Stimulated activated naive B cell treated with anti-CD40 and anti-IgM and Interleukin-4, amounts not matched to agents 10 μg/mL and 1 μg/mL and 100 μg/mL, for 72 hours (primary cell): Measurements from ENCODE around the gene GPR101.
"Not testable (repeated sequence)": the region's sequence is repeated elsewhere in the genome, so short reads cannot be mapped to it uniquely, and the experiment has no call there.

ENCODE experiments used
- ATAC-seq, 2 donors: fragments of 150-1000 bp; cut with Tn5 transposase; replicated peaks; 2 replicates each; pipeline ENCODE4 v1.10.0; 2021; ENCODE audit warnings: moderate library complexity in 1 of 2
- DNase-seq: peaks from one replicate; pipeline ENCODE4 v3.0.0; 2021
- H3K27ac Mint-ChIP-seq: one replicate; pipeline ENCODE4 v1.8.0; 2022; ENCODE audit warnings: mild to moderate bottlenecking, mixed read lengths
- H3K27me3 Mint-ChIP-seq, 2 donors: one replicate each; pipeline ENCODE4 v1.8.0; 2022; ENCODE audit warnings: mixed read lengths in 2 of 2
- H3K36me3 Mint-ChIP-seq, 2 donors: one replicate each; pipeline ENCODE4 v1.8.0; 2022; ENCODE audit warnings: mixed read lengths in 2 of 2, mild to moderate bottlenecking in 1 of 2
- H3K4me1 Mint-ChIP-seq, 2 donors: one replicate each; pipeline ENCODE4 v1.8.0; 2022; ENCODE audit warnings: mixed read lengths in 2 of 2, mild to moderate bottlenecking in 1 of 2
- H3K4me3 Mint-ChIP-seq, 2 donors: one replicate each; pipeline ENCODE4 v1.8.0; 2022; ENCODE audit warnings: mild to moderate bottlenecking in 2 of 2, mixed read lengths in 2 of 2, moderate library complexity in 1 of 2
- H3K9me3 Mint-ChIP-seq, 2 donors: one replicate each; pipeline ENCODE4 v1.8.0; 2022; ENCODE audit warnings: mixed read lengths in 2 of 2, mild to moderate bottlenecking in 1 of 2

The GPR101 gene

GRCh38 chrX:137040113-137040794 is 6.5 kb upstream of the GPR101 start:
- Mint-ChIP-seq H3K4me3 (no peak overlapping the region), H3K4me1 (no peaks in the 10 kb centered on the region), H3K9me3 (peaks cover 0 to 4% of the 10 kb centered on the region in 2 donors), H3K27ac (no peak overlapping the region), H3K27me3 (peaks cover 8 to 17% of the 10 kb centered on the region in 2 donors), H3K36me3 (no peaks in the 10 kb centered on the region)
- no peak for ATAC-seq
- DNase-seq, result no peak

- no peak for DNase-seq
- Mint-ChIP-seq H3K27me3 (peaks cover 19 to 40% of the 10 kb centered on the region in 2 donors), H3K36me3 (no peaks in the 10 kb centered on the region), H3K27ac (no peak overlapping the region), H3K4me3 (peak overlapping the region in 1 of 2 donors; percentile 33), H3K4me1 (no peaks in the 10 kb centered on the region), H3K9me3 (no peaks in the 10 kb centered on the region)
- no peak for ATAC-seq
Measured at GRCh38 chrX:137034508-137034872, 695 bp upstream of the GPR101 start.

GRCh38 chrX:137032841-137033773 is 688 bp downstream of the GPR101 start:
- no peak overlapping the region for H3K27ac Mint-ChIP-seq
- no peaks in the 10 kb centered on the region for H3K4me1 Mint-ChIP-seq
- H3K36me3 Mint-ChIP-seq, result no peaks in the 10 kb centered on the region
- no peak overlapping the region for H3K4me3 Mint-ChIP-seq
- DNase-seq (no peak), ATAC-seq (no peak)
- no peaks in the 10 kb centered on the region for H3K9me3 Mint-ChIP-seq
- H3K27me3 Mint-ChIP-seq, result peaks cover 19 to 40% of the 10 kb centered on the region in 2 donors

GRCh38 chrX:137032341-137032694 is 1.5 kb downstream of the GPR101 start:
- no peak overlapping the region for H3K27ac Mint-ChIP-seq
- H3K36me3 Mint-ChIP-seq, result no peaks in the 10 kb centered on the region
- no peaks in the 10 kb centered on the region for H3K4me1 Mint-ChIP-seq
- no peaks in the 10 kb centered on the region for H3K9me3 Mint-ChIP-seq
- peaks cover 19 to 35% of the 10 kb centered on the region in 2 donors for H3K27me3 Mint-ChIP-seq
- DNase-seq, result no peak
- H3K4me3 Mint-ChIP-seq, result no peak overlapping the region
- peak in 1 of 2 donors; percentile 17 for ATAC-seq

GRCh38 chrX:137031517-137032340 is 2.1 kb downstream of the GPR101 start:
- H3K36me3 Mint-ChIP-seq, result no peaks in the 10 kb centered on the region
- DNase-seq (peak; percentile 24), ATAC-seq (peak; percentile 82 to 86)
- H3K4me1 Mint-ChIP-seq, result no peaks in the 10 kb centered on the region
- H3K9me3 Mint-ChIP-seq, result no peaks in the 10 kb centered on the region
- H3K27me3 Mint-ChIP-seq, result peaks cover 19 to 37% of the 10 kb centered on the region in 2 donors
- H3K4me3 Mint-ChIP-seq, result peak overlapping the region in 1 of 2 donors; percentile 65
- H3K27ac Mint-ChIP-seq, result no peak overlapping the region

- H3K36me3 Mint-ChIP-seq, result no peaks in the 10 kb centered on the region
- H3K4me1 Mint-ChIP-seq, result no peaks in the 10 kb centered on the region
- H3K27me3 Mint-ChIP-seq, result peaks cover 19 to 39% of the 10 kb centered on the region in 2 donors
- no peaks in the 10 kb centered on the region for H3K9me3 Mint-ChIP-seq
- ATAC-seq (no peak), DNase-seq (no peak)
- H3K4me3 Mint-ChIP-seq, result peak overlapping the region in 1 of 2 donors; percentile 65
- H3K27ac Mint-ChIP-seq, result no peak overlapping the region
Measured at GRCh38 chrX:137031039-137031438, 2.8 kb downstream of the GPR101 start.

- Mint-ChIP-seq H3K9me3 (no peaks in the 10 kb centered on the region), H3K4me1 (no peaks in the 10 kb centered on the region), H3K27ac (no peak overlapping the region), H3K4me3 (no peak overlapping the region), H3K36me3 (no peaks in the 10 kb centered on the region), H3K27me3 (peaks cover 0 to 20% of the 10 kb centered on the region in 2 donors)
- DNase-seq (no peak), ATAC-seq (no peak)
Measured at GRCh38 chrX:137028699-137029098, 5.1 kb downstream of the GPR101 start.

- Mint-ChIP-seq H3K27me3 (peaks cover 0 to 22% of the 10 kb centered on the region in 2 donors), H3K27ac (no peak overlapping the region), H3K4me3 (no peak overlapping the region), H3K36me3 (no peaks in the 10 kb centered on the region), H3K4me1 (no peaks in the 10 kb centered on the region), H3K9me3 (no peaks in the 10 kb centered on the region)
- ATAC-seq (no peak), DNase-seq (no peak)
Measured at GRCh38 chrX:137025930-137026329, 7.9 kb downstream of the GPR101 start.

GRCh38 chrX:137000236-137000635 is 33.6 kb downstream of the GPR101 start:
- H3K4me1 Mint-ChIP-seq, DNase-seq, H3K4me3 Mint-ChIP-seq, ATAC-seq, H3K27ac Mint-ChIP-seq, H3K36me3 Mint-ChIP-seq, H3K9me3 Mint-ChIP-seq, H3K27me3 Mint-ChIP-seq: not testable (repeated sequence)

- Mint-ChIP-seq H3K9me3 (peaks cover 0 to 2% of the 10 kb centered on the region in 2 donors), H3K27ac (no peak overlapping the region), H3K36me3 (peaks cover 0 to 2% of the 10 kb centered on the region in 2 donors), H3K4me1 (no peaks in the 10 kb centered on the region), H3K27me3 (no peaks in the 10 kb centered on the region), H3K4me3 (no peak overlapping the region)
- DNase-seq, result no peak
- ATAC-seq, result no peak
Measured at GRCh38 chrX:136999024-136999423, 34.8 kb downstream of the GPR101 start.
